ENCODE data around the gene NCKAP5.

GRCh38 chr2:132652474-132652873 is 915.8 kb downstream of the NCKAP5 start:
- no peak for TF ChIP-seq SREBF2 (CRISPR knock-in tag; IDR thresholded peaks at IDR 0.05)
- TF ChIP-seq SNAPC5 (CRISPR knock-in tag; IDR thresholded peaks at IDR 0.05): no peak
- TF ChIP-seq ZBTB9 (CRISPR knock-in tag; IDR thresholded peaks at IDR 0.05): no peak
- TF ChIP-seq MLX (CRISPR knock-in tag; conservative IDR thresholded peaks at IDR 0.05): no peak

All from K562 (cell line).